ENCODE results near the gene ZNF594. TPM values are rescaled to one million over a fixed set of nuclear protein-coding genes. Genes with fewer than 3 reads are reported as not detected.

The ZNF594 gene
- total and polyA plus RNA-seq, 2 of the 13 experiments (the other 11 are each of a cell fraction or from before 2014, with no cell fraction given), result 2.9 to 9.6 TPM

- TF ChIP-seq ZNF142 (CRISPR knock-in tag; IDR thresholded peaks at IDR 0.05), result no peak
- no peak for TF ChIP-seq SMAD1 (CRISPR knock-in tag; IDR thresholded peaks at IDR 0.05; ENCODE audit: borderline replicate concordance, low read depth)
- no peak for TF ChIP-seq ZNF644 (CRISPR knock-in tag; IDR thresholded peaks at IDR 0.05; ENCODE audit: low read depth)
Observed at GRCh38 chr17:5211458-5211857, 19.8 kb upstream of the ZNF594 start (continued).

GRCh38 chr17:5210614-5211252, 19.1 kb upstream of the ZNF594 start:
- Histone ChIP-seq H4K20me1 (ENCODE audit: insufficient read depth, low read length) (no peaks in the 10 kb centered on the region), H3K79me2 (ENCODE audit: insufficient read depth, low read length) (no peaks in the 10 kb centered on the region), H3K27me3 (ENCODE audit: control insufficient read depth in 1 of 2, insufficient read depth in 2 of 2, low read length in 2 of 2) (no peaks in the 10 kb centered on the region), H3K4me3 (replicated peaks in 1 of 3; ENCODE audit: insufficient read depth in 1 of 3, low read depth in 2 of 3, low read length in 3 of 3) (no peak overlapping the region), H3K4me2 (ENCODE audit: low read depth, low read length) (no peak overlapping the region), H2AFZ (ENCODE audit: low read length) (no peak overlapping the region), H3K27ac (ENCODE audit: extremely low read length, insufficient read depth, low read length) (no peak overlapping the region), H3K9me3 (ENCODE audit: low read length) (no peaks in the 10 kb centered on the region), H3K4me1 (ENCODE audit: insufficient read depth, low read length) (no peaks in the 10 kb centered on the region), H3K36me3 (replicated peaks in 1 of 2; ENCODE audit: control insufficient read depth in 1 of 2, insufficient read depth in 2 of 2, low read length in 2 of 2) (no peaks in the 10 kb centered on the region), H3K9ac (ENCODE audit: insufficient read depth, low read depth, low read length) (no peak overlapping the region)
- no TSS peak for BruUV-seq (replicated peaks)
- in situ Hi-C loops (cut with HindIII; ENCODE audit: extremely low pct_ligation_motif_present, low pct_unique_long_range_greater_than_20kb), result no loop called here
- ATAC-seq, result no peak
- FAIRE-seq, result no peak
- CTCF ChIA-PET (ENCODE audit: low intra/inter-chr PET ratio, low total read pairs), result no interaction called here
- intact Hi-C loops (cut with micrococcal nuclease; ENCODE audit: unreplicated experiment), result no loop called here
- DNase-seq (ENCODE audit: low spot score), result no peak
- WGBS (ENCODE audit: low lambda C conversion rate), result 76% methylated on average over 8 of the region's 8 CpGs
- POLR2A ChIA-PET, result no interaction called here
- TF ChIP-seq ISL2 (CRISPR knock-in tag; IDR thresholded peaks at IDR 0.05), result no peak
- no peak for TF ChIP-seq IRF2 (CRISPR knock-in tag; IDR thresholded peaks at IDR 0.05)
- TF ChIP-seq ZNF430 (CRISPR knock-in tag; IDR thresholded peaks at IDR 0.05), result no peak
- TF ChIP-seq DMAP1 (CRISPR knock-in tag; IDR thresholded peaks at IDR 0.05), result no peak
